Stomach (tissue), 4 donors: Measurements from ENCODE around the gene CCNJ.

Experiments
- CTCF ChIP-seq, 7 experiments: fragments of 450-650 bp in 4 of 7; fragments of 200-600 bp in 3 of 7; sonication (generic) in 3 of 7; IDR thresholded peaks; one replicate each; pipeline ENCODE4 v1.5.1; 2016 to 2019; ENCODE audit warnings: antibody characterized with exemption in 7 of 7, control low read depth in 2 of 7, mild to moderate bottlenecking in 1 of 7
- EP300 ChIP-seq: sonication (generic); formaldehyde crosslinking; IDR thresholded peaks from one replicate; pipeline ENCODE4 v1.6.1; 2017; ENCODE audit warnings: antibody characterized with exemption
- POLR2AphosphoS5 ChIP-seq, 3 donors: sonication (generic); formaldehyde crosslinking; IDR thresholded peaks; one replicate each; pipeline ENCODE4 v1.6.1; 2016; ENCODE audit warnings: antibody characterized with exemption in 3 of 3

- no peak for TF ChIP-seq POLR2AphosphoS5 (IDR thresholded peaks at IDR 0.05)
- no peak for TF ChIP-seq CTCF (IDR thresholded peaks at IDR 0.05)
- no peak for TF ChIP-seq EP300
Measured at GRCh38 chr10:96022739-96023138, 20.6 kb upstream of the CCNJ start.
